Neural cell (in vitro differentiated cells): Measurements from ENCODE around the gene AHRR. TPM values are rescaled to one million over a fixed set of nuclear protein-coding genes. Genes with fewer than 3 reads are reported as not detected.

Experiments
- H2AFZ ChIP-seq: fragments of 200-600, 300-800 bp; sonication (generic), shearing (Covaris generic); 2 replicates; pipeline ENCODE4 v1.6.0; 2014; ENCODE audit warnings: low read depth, mild to moderate bottlenecking, antibody characterized with exemption, low read length, moderate library complexity
- H3F3A ChIP-seq: fragments of 200-600 bp; shearing (Covaris generic); 2 replicates; pipeline ENCODE4 v1.6.1; 2016; ENCODE audit warnings: mild to moderate bottlenecking, moderate library complexity, mixed read lengths, antibody characterized with exemption, low read length; ENCODE audit not compliant: insufficient read depth, poor library complexity, severe bottlenecking
- H3K27ac ChIP-seq: fragments of 200-600, 300-800 bp; sonication (generic), shearing (Covaris generic); 2 replicates; pipeline ENCODE4 v1.5.1; 2014; ENCODE audit warnings: mild to moderate bottlenecking, low read length, moderate library complexity
- H3K27me3 ChIP-seq: fragments of 300-800, 200-600 bp; sonication (generic), shearing (Covaris generic); 2 replicates; pipeline ENCODE4 v1.6.0; 2014; ENCODE audit warnings: mild to moderate bottlenecking, low read depth, low read length, moderate library complexity; ENCODE audit not compliant: insufficient read depth
- H3K36me3 ChIP-seq: fragments of 300-800, 200-600 bp; sonication (generic), shearing (Covaris generic); 2 replicates; pipeline ENCODE4 v1.5.1; 2014; ENCODE audit warnings: mild to moderate bottlenecking, antibody characterized with exemption, low read length, moderate library complexity; ENCODE audit not compliant: insufficient read depth
- H3K4me2 ChIP-seq: fragments of 300-800, 200-600 bp; sonication (generic), shearing (Covaris generic); 2 replicates; pipeline ENCODE4 v1.6.0; 2014; ENCODE audit warnings: mild to moderate bottlenecking, low read length
- H3K4me3 ChIP-seq: fragments of 300-800, 200-600 bp; sonication (generic), shearing (Covaris generic); 2 replicates; pipeline ENCODE4 v1.5.1; 2014; ENCODE audit warnings: mild to moderate bottlenecking, low read length, moderate library complexity
- H3K79me2 ChIP-seq: fragments of 200-600 bp; shearing (Covaris generic); replicated peaks from 2 replicates; pipeline ENCODE4 v1.6.0; 2014; ENCODE audit warnings: mild to moderate bottlenecking, low read length, moderate library complexity; ENCODE audit not compliant: insufficient read depth
- H3K9ac ChIP-seq: fragments of 300-800, 200-600 bp; sonication (generic), shearing (Covaris generic); 2 replicates; pipeline ENCODE4 v1.6.1; 2016; ENCODE audit warnings: mild to moderate bottlenecking, low read length, mixed read lengths
- H3K9me2 ChIP-seq: fragments of 200-600 bp; shearing (Covaris generic); 2 replicates; pipeline ENCODE4 v1.6.1; 2016; ENCODE audit warnings: mild to moderate bottlenecking, low read length, mixed read lengths; ENCODE audit not compliant: insufficient read depth
- H3K9me3 ChIP-seq: fragments of 200-600, 300-800 bp; sonication (generic), shearing (Covaris generic); 2 replicates; pipeline ENCODE4 v1.6.1; 2016; ENCODE audit warnings: mild to moderate bottlenecking, mixed run types, low read length, moderate library complexity, mixed read lengths
- H4K20me1 ChIP-seq: fragments of 200-600 bp; shearing (Covaris generic); 2 replicates; pipeline ENCODE4 v1.6.1; 2016; ENCODE audit warnings: mild to moderate bottlenecking, mixed run types; ENCODE audit not compliant: insufficient read depth
- CTCF ChIP-seq: fragments of 450-650 bp; IDR thresholded peaks from 2 replicates; pipeline ENCODE4 v1.5.1; 2014; ENCODE audit warnings: antibody characterized with exemption, mild to moderate bottlenecking, moderate library complexity; ENCODE audit not compliant: poor library complexity, severe bottlenecking
- EP300 ChIP-seq: fragments of 450-650 bp; conservative IDR thresholded peaks from 2 replicates; pipeline ENCODE4 v1.6.1; 2014; ENCODE audit warnings: antibody characterized with exemption, mild to moderate bottlenecking, moderate library complexity; ENCODE audit not compliant: poor library complexity, severe bottlenecking
- EZH2 ChIP-seq: fragments of 200-600, 300-800 bp; shearing (Covaris generic), sonication (generic); IDR thresholded peaks from 2 replicates; pipeline ENCODE4 v1.6.1; 2014; ENCODE audit warnings: antibody characterized with exemption, low read length, borderline replicate concordance, mild to moderate bottlenecking; ENCODE audit not compliant: insufficient read depth, poor library complexity, severe bottlenecking
- MXI1 ChIP-seq: fragments of 450-650 bp; conservative IDR thresholded peaks from 2 replicates; pipeline ENCODE4 v1.6.1; 2014; ENCODE audit warnings: antibody characterized with exemption, mild to moderate bottlenecking; ENCODE audit not compliant: poor library complexity, severe bottlenecking
- POLR2AphosphoS5 ChIP-seq: IDR thresholded peaks from 2 replicates; pipeline ENCODE4 v1.6.1; 2012
- RAD21 ChIP-seq: fragments of 450-650 bp; conservative IDR thresholded peaks from 2 replicates; pipeline ENCODE4 v1.6.1; 2014; ENCODE audit warnings: antibody characterized with exemption, mild to moderate bottlenecking, moderate library complexity
- SMC3 ChIP-seq: fragments of 450-650 bp; conservative IDR thresholded peaks from 2 replicates; pipeline ENCODE4 v1.6.1; 2014; ENCODE audit warnings: antibody characterized with exemption, mild to moderate bottlenecking, moderate library complexity; ENCODE audit not compliant: poor library complexity
- TAF1 ChIP-seq: IDR thresholded peaks from 2 replicates; pipeline ENCODE4 v1.6.1; 2012; ENCODE audit warnings: low read depth
- polyA plus RNA-seq: library from polyadenylated mRNA; depleted of rRNA; stranded (reverse); fragments of >200 nt; gene quantifications from 2 replicates; pipeline ENCODE4 v1.2.3, GENCODE V29; 2014
- TF ChIP-seq, protein P1 (sequence below): IDR thresholded peaks from 2 replicates; pipeline ENCODE4 v1.6.1; 2012; ENCODE audit warnings: borderline replicate concordance

AHRR gene
- polyA plus RNA-seq, 1 donor from 2014 or later = 0.26 TPM

GRCh38 chr5:462051-462481 lies 140.6 kb downstream of the AHRR start:
- Histone ChIP-seq H3K79me2 (no peaks in the 10 kb centered on the region), H2AFZ (no peak overlapping the region), H3K4me2 (no peak overlapping the region), H3K9me3 (no peaks in the 10 kb centered on the region), H3K27me3 (no peaks in the 10 kb centered on the region), H4K20me1 (no peaks in the 10 kb centered on the region), H3K4me3 (no peak overlapping the region), H3K27ac (no peak overlapping the region), H3K36me3 (no peaks in the 10 kb centered on the region), H3K9me2 (no peaks in the 10 kb centered on the region), H3K9ac (no peak overlapping the region), H3F3A (no peaks in the 10 kb centered on the region)
- TF ChIP-seq MXI1 = no peak
- TF ChIP-seq CTCF = no peak
- TF ChIP-seq TAF1 = no peak
- no peak for TF ChIP-seq EZH2
- TF ChIP-seq RAD21 = no peak
- TF ChIP-seq, protein P1, sequence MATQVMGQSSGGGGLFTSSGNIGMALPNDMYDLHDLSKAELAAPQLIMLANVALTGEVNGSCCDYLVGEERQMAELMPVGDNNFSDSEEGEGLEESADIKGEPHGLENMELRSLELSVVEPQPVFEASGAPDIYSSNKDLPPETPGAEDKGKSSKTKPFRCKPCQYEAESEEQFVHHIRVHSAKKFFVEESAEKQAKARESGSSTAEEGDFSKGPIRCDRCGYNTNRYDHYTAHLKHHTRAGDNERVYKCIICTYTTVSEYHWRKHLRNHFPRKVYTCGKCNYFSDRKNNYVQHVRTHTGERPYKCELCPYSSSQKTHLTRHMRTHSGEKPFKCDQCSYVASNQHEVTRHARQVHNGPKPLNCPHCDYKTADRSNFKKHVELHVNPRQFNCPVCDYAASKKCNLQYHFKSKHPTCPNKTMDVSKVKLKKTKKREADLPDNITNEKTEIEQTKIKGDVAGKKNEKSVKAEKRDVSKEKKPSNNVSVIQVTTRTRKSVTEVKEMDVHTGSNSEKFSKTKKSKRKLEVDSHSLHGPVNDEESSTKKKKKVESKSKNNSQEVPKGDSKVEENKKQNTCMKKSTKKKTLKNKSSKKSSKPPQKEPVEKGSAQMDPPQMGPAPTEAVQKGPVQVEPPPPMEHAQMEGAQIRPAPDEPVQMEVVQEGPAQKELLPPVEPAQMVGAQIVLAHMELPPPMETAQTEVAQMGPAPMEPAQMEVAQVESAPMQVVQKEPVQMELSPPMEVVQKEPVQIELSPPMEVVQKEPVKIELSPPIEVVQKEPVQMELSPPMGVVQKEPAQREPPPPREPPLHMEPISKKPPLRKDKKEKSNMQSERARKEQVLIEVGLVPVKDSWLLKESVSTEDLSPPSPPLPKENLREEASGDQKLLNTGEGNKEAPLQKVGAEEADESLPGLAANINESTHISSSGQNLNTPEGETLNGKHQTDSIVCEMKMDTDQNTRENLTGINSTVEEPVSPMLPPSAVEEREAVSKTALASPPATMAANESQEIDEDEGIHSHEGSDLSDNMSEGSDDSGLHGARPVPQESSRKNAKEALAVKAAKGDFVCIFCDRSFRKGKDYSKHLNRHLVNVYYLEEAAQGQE = no peak
- no peak for TF ChIP-seq POLR2AphosphoS5
- TF ChIP-seq EP300 = no peak
- TF ChIP-seq SMC3 = no peak

DNA sequence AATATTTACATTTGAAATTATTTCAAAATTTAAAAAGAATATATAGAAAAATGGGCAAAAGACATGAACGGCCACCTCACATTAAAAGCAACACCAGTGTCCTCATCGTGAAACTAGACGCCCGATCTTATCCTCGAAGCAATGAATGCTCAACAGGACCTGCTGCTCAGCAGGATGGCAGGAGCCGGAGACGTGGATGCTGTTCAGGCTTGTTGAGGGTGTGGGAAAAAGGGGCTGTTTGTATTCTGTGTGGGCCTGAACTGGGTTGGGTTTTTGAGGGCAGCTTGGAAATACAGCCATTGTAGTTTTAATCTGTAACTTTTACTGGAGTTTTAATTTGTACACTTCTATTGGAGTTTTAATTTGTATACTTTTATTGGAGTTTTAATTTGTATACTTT lies 141.8 kb downstream of the AHRR start:
- Histone ChIP-seq H2AFZ (no peak overlapping the region), H3K4me2 (no peak overlapping the region), H3K27me3 (no peaks in the 10 kb centered on the region), H4K20me1 (no peaks in the 10 kb centered on the region), H3K9me3 (no peaks in the 10 kb centered on the region), H3K36me3 (no peaks in the 10 kb centered on the region), H3K9ac (no peak overlapping the region), H3K9me2 (no peaks in the 10 kb centered on the region), H3K79me2 (no peaks in the 10 kb centered on the region), H3F3A (no peaks in the 10 kb centered on the region), H3K27ac (no peak overlapping the region), H3K4me3 (no peak overlapping the region)
- no peak for TF ChIP-seq MXI1
- no peak for TF ChIP-seq TAF1
- TF ChIP-seq EZH2 = no peak
- TF ChIP-seq SMC3 = no peak
- TF ChIP-seq RAD21 = no peak

- Histone ChIP-seq H3K4me2 (no peak overlapping the region), H3K4me3 (no peak overlapping the region), H3K9me2 (no peaks in the 10 kb centered on the region), H4K20me1 (no peaks in the 10 kb centered on the region), H3K79me2 (no peaks in the 10 kb centered on the region), H2AFZ (no peak overlapping the region), H3K27ac (no peak overlapping the region), H3K36me3 (no peaks in the 10 kb centered on the region), H3K9me3 (no peaks in the 10 kb centered on the region), H3F3A (no peaks in the 10 kb centered on the region), H3K27me3 (no peaks in the 10 kb centered on the region), H3K9ac (no peak overlapping the region)
- TF ChIP-seq MXI1 (no peak), RAD21 (no peak), SMC3 (no peak), EZH2 (no peak), EP300 (no peak), TAF1 (no peak)
- TF ChIP-seq, protein P1 = no peak
Observed at GRCh38 chr5:463952-464351, 142.4 kb downstream of the AHRR start.
